Thoracic aorta (tissue), 2 donors: ENCODE measurements around the gene DYNC1LI2. TPM values are rescaled to one million over a fixed set of nuclear protein-coding genes. Genes with fewer than 3 reads are reported as not detected.
A peak's percentile ranks its signal among the peaks of the same experiment; 100 is the strongest.

Source experiments
- ATAC-seq: fragments of 150-250 bp; one replicate; pipeline ENCODE4 v1.8.0; 2017; ENCODE audit warnings: low read depth; ENCODE audit not compliant: insufficient number of reproducible peaks, low FRiP score
- DNase-seq: peaks from one replicate; pipeline ENCODE4 v3.0.0-alpha.2; 2020; ENCODE audit warnings: low spot score
- H3K27ac ChIP-seq, 2 donors: fragments of 200-600 bp; sonication (generic); 1 replicate in 1 of 2; 2 replicates in 1 of 2; pipeline ENCODE4 v1.5.1; 2016; ENCODE audit warnings: mild to moderate bottlenecking in 2 of 2, moderate library complexity in 2 of 2
- H3K27me3 ChIP-seq: fragments of 200-600 bp; sonication (generic); replicated peaks from 2 replicates; pipeline ENCODE4 v1.6.0; 2016; ENCODE audit warnings: mild to moderate bottlenecking; ENCODE audit not compliant: insufficient read depth
- H3K36me3 ChIP-seq: fragments of 200-600 bp; sonication (generic); one replicate; pipeline ENCODE4 v1.5.1; 2016
- H3K4me1 ChIP-seq, 2 donors: fragments of 200-600 bp; sonication (generic); 1 replicate in 1 of 2; 2 replicates in 1 of 2; pipeline versions ENCODE4 v1.5.1 to v1.6.0; 2016; ENCODE audit warnings: low read depth in 2 of 2, mild to moderate bottlenecking in 1 of 2; ENCODE audit not compliant: control insufficient read depth in 1 of 2
- H3K4me3 ChIP-seq: fragments of 200-600 bp; sonication (generic); 2 replicates; pipeline ENCODE4 v1.5.1; 2016; ENCODE audit warnings: mild to moderate bottlenecking
- H3K9me3 ChIP-seq: fragments of 200-600 bp; sonication (generic); 2 replicates; pipeline ENCODE4 v1.5.1; 2016
- CTCF ChIP-seq: fragments of 200-600 bp; sonication (generic); IDR thresholded peaks from one replicate; pipeline ENCODE4 v1.5.1; 2019; ENCODE audit warnings: antibody characterized with exemption
- total RNA-seq, 2 donors: library from RNA; depleted of rRNA; stranded (reverse); fragments of >200 nt; gene quantifications; one replicate each; pipeline versions ENCODE4 v1.1.0 to v1.2.3, GENCODE V29; 2016

DYNC1LI2 gene
- total RNA-seq, 2 donors from 2014 or later, result 110 to 200 TPM

GRCh38 chr16:66751053-66751302 is 431 bp downstream of the DYNC1LI2 start:
- no peak for TF ChIP-seq CTCF
- H3K27ac ChIP-seq, result peak overlapping the region; percentile 81 to 83
- peak overlapping the region; percentile 81 for H3K4me3 ChIP-seq
- no peak for DNase-seq
- no peaks in the 10 kb centered on the region for H3K9me3 ChIP-seq
- H3K27me3 ChIP-seq, result no peaks in the 10 kb centered on the region
- no peak for ATAC-seq
- H3K36me3 ChIP-seq, result no peaks in the 10 kb centered on the region
- H3K4me1 ChIP-seq, result peaks cover 18 to 30% of the 10 kb centered on the region in 2 donors

GRCh38 chr16:66750279-66751052 is 943 bp downstream of the DYNC1LI2 start:
- H3K36me3 ChIP-seq, result no peaks in the 10 kb centered on the region
- no peak for ATAC-seq
- peak overlapping the region; percentile 81 to 83 for H3K27ac ChIP-seq
- peak overlapping the region; percentile 81 for H3K4me3 ChIP-seq
- no peak for DNase-seq
- no peaks in the 10 kb centered on the region for H3K9me3 ChIP-seq
- H3K27me3 ChIP-seq, result no peaks in the 10 kb centered on the region
- no peak for TF ChIP-seq CTCF
- peaks cover 18 to 30% of the 10 kb centered on the region in 2 donors for H3K4me1 ChIP-seq

GRCh38 chr16:66746682-66747081 is 4.7 kb downstream of the DYNC1LI2 start:
- no peak for DNase-seq
- no peak for ATAC-seq
- no peak for TF ChIP-seq CTCF
- Histone ChIP-seq H3K27me3 (no peaks in the 10 kb centered on the region), H3K4me1 (peaks cover 24 to 33% of the 10 kb centered on the region in 2 donors), H3K36me3 (peaks cover 10% of the 10 kb centered on the region), H3K4me3 (no peak overlapping the region), H3K27ac (no peak overlapping the region), H3K9me3 (no peaks in the 10 kb centered on the region)

- TF ChIP-seq CTCF, result no peak
- Histone ChIP-seq H3K27ac (no peak overlapping the region), H3K27me3 (no peaks in the 10 kb centered on the region), H3K4me3 (no peak overlapping the region), H3K9me3 (no peaks in the 10 kb centered on the region), H3K4me1 (peaks cover 28 to 39% of the 10 kb centered on the region in 2 donors), H3K36me3 (peaks cover 10% of the 10 kb centered on the region)
- DNase-seq (no peak), ATAC-seq (no peak)
Measured at GRCh38 chr16:66746048-66746447, 5.4 kb downstream of the DYNC1LI2 start.

GRCh38 chr16:66741950-66742808 is 9.2 kb downstream of the DYNC1LI2 start:
- DNase-seq (no peak), ATAC-seq (no peak)
- Histone ChIP-seq H3K27me3 (no peaks in the 10 kb centered on the region), H3K4me3 (no peak overlapping the region), H3K36me3 (peaks cover 18% of the 10 kb centered on the region), H3K4me1 (peaks cover 22 to 31% of the 10 kb centered on the region in 2 donors), H3K9me3 (no peaks in the 10 kb centered on the region), H3K27ac (peak overlapping the region; percentile 67 to 73)
- TF ChIP-seq CTCF, result no peak
